Sigmoid colon (tissue), 4 donors: ENCODE data around the gene OLFM2.

ENCODE experiments used
- CTCF ChIP-seq, 4 experiments: fragments of 450-650 bp in 3 of 4; fragments of 200-600 bp in 1 of 4; IDR thresholded peaks; one replicate each; pipeline ENCODE4 v1.5.1; 2016 to 2019; ENCODE audit warnings: antibody characterized with exemption in 4 of 4, mild to moderate bottlenecking in 3 of 4, moderate library complexity in 2 of 4
- EP300 ChIP-seq, 4 donors: sonication (generic); formaldehyde crosslinking; IDR thresholded peaks; one replicate each; pipeline ENCODE4 v1.6.1; 2017; ENCODE audit warnings: antibody characterized with exemption in 4 of 4
- POLR2A ChIP-seq, 2 donors: fragments of 450-650 bp; IDR thresholded peaks; one replicate each; pipeline ENCODE4 v1.6.1; 2016; ENCODE audit warnings: antibody characterized with exemption in 2 of 2, mild to moderate bottlenecking in 2 of 2, moderate library complexity in 2 of 2
- POLR2AphosphoS5 ChIP-seq, 4 donors: sonication (generic); formaldehyde crosslinking; IDR thresholded peaks; one replicate each; pipeline ENCODE4 v1.6.1; 2017; ENCODE audit warnings: antibody characterized with exemption in 4 of 4

- TF ChIP-seq CTCF (IDR thresholded peaks at IDR 0.05): no peak
- no peak for TF ChIP-seq POLR2AphosphoS5 (IDR thresholded peaks at IDR 0.05)
- no peak for TF ChIP-seq EP300 (IDR thresholded peaks at IDR 0.05)
- no peak for TF ChIP-seq POLR2A (IDR thresholded peaks at IDR 0.05)
Observed at GRCh38 chr19:9969688-9969975, 33.3 kb upstream of the OLFM2 start.
